Spleen (tissue), 7 donors: Measurements from ENCODE around the gene PCNX1.

ENCODE experiments used
- CTCF ChIP-seq, 11 experiments: fragments of 200-600 bp in 7 of 11; fragments of 450-650 bp in 4 of 11; sonication (generic) in 4 of 11; IDR thresholded peaks in 8 of 11; conservative IDR thresholded peaks in 3 of 11; 1 replicate in 7 of 11; 2 replicates in 4 of 11; pipeline versions ENCODE4 v1.4.0 to v1.8.0; 2016 to 2021; ENCODE audit warnings: antibody characterized with exemption in 11 of 11, inconsistent platforms in 4 of 11, mild to moderate bottlenecking in 1 of 11
- POLR2AphosphoS5 ChIP-seq, 3 donors: sonication (generic); formaldehyde crosslinking; IDR thresholded peaks; one replicate each; pipeline ENCODE4 v1.5.1; 2017; ENCODE audit warnings: antibody characterized with exemption in 3 of 3
- donor health status: DM: no; HTN: no; CAD: no; lungs with moderate emphysema.
- donor health status: DM: no; HTN: no; CAD: no.
- donor health status: DM: no; HTN: no; CAD: no.

- TF ChIP-seq CTCF (IDR thresholded peaks at IDR 0.05 in 8 of 11, conservative IDR thresholded peaks at IDR 0.05 in 3 of 11) (no peak), POLR2AphosphoS5 (IDR thresholded peaks at IDR 0.05) (no peak)
Measured at GRCh38 chr14:71071042-71071441, 163.8 kb downstream of the PCNX1 start.
